Trophoblast cell (in vitro differentiated cells and primary cell): ENCODE measurements around the gene POU2F2.
A peak's percentile ranks its signal among the peaks of the same experiment; 100 is the strongest.

Source experiments
- DNase-seq, 2 donors: peaks; one replicate each; pipeline ENCODE4 v3.0.0-alpha.2; 2016
- H2AFZ ChIP-seq: 2 replicates; pipeline ENCODE4 v1.6.1; 2013; ENCODE audit warnings: low read length, moderate library complexity, mild to moderate bottlenecking; ENCODE audit not compliant: insufficient read depth, poor library complexity
- H2AK5ac ChIP-seq: 2 replicates; pipeline ENCODE4 v1.6.1; 2013; ENCODE audit warnings: mild to moderate bottlenecking, low read length
- H2BK120ac ChIP-seq: 2 replicates; pipeline ENCODE4 v1.6.1; 2013; ENCODE audit warnings: low read length, mild to moderate bottlenecking, moderate library complexity; ENCODE audit not compliant: insufficient read depth, poor library complexity
- H2BK12ac ChIP-seq: 2 replicates; pipeline ENCODE4 v1.6.1; 2013; ENCODE audit warnings: mild to moderate bottlenecking, low read length, moderate library complexity
- H2BK5ac ChIP-seq: 2 replicates; pipeline ENCODE4 v1.6.1; 2013; ENCODE audit warnings: low read length, low read depth, moderate library complexity, mild to moderate bottlenecking; ENCODE audit not compliant: poor library complexity
- H3K14ac ChIP-seq: 2 replicates; pipeline ENCODE4 v1.6.1; 2013; ENCODE audit warnings: mild to moderate bottlenecking, low read length
- H3K18ac ChIP-seq: 2 replicates; pipeline ENCODE4 v1.6.1; 2013; ENCODE audit warnings: mild to moderate bottlenecking, low read length
- H3K23ac ChIP-seq: 2 replicates; pipeline ENCODE4 v1.6.1; 2013; ENCODE audit warnings: low read length
- H3K27ac ChIP-seq: 2 replicates; pipeline ENCODE4 v1.5.1; 2013; ENCODE audit warnings: low read depth, mild to moderate bottlenecking, inconsistent platforms, low read length, moderate library complexity
- H3K27me3 ChIP-seq: 2 replicates; pipeline ENCODE4 v1.6.1; 2013; ENCODE audit warnings: inconsistent platforms, mild to moderate bottlenecking, low read length, moderate library complexity; ENCODE audit not compliant: insufficient read depth
- H3K36me3 ChIP-seq, 2 experiments: 1 replicate in 1 of 2; 2 replicates in 1 of 2; pipeline ENCODE4 v1.6.1; 2013; ENCODE audit warnings: low read length in 2 of 2, mild to moderate bottlenecking in 2 of 2, moderate library complexity in 1 of 2; ENCODE audit not compliant: insufficient read depth in 2 of 2, control insufficient read depth in 1 of 2
- H3K4ac ChIP-seq: 2 replicates; pipeline ENCODE4 v1.6.1; 2013; ENCODE audit warnings: low read depth, mild to moderate bottlenecking, low read length, moderate library complexity
- H3K4me1 ChIP-seq, 2 experiments: 1 replicate in 1 of 2; 2 replicates in 1 of 2; pipeline ENCODE4 v1.6.1; 2013; ENCODE audit warnings: low read length in 2 of 2, mild to moderate bottlenecking in 2 of 2, moderate library complexity in 1 of 2; ENCODE audit not compliant: insufficient read depth in 2 of 2, control insufficient read depth in 1 of 2
- H3K4me2 ChIP-seq: 2 replicates; pipeline ENCODE4 v1.6.1; 2013; ENCODE audit warnings: inconsistent platforms, mild to moderate bottlenecking, low read length, moderate library complexity
- H3K4me3 ChIP-seq: 2 replicates; pipeline ENCODE4 v1.5.1; 2013; ENCODE audit warnings: mild to moderate bottlenecking, low read depth, low read length, inconsistent platforms
- H3K79me1 ChIP-seq: one replicate; pipeline ENCODE4 v1.6.1; 2013; ENCODE audit warnings: low read length
- H3K79me2 ChIP-seq: 2 replicates; pipeline ENCODE4 v1.6.1; 2013; ENCODE audit warnings: low read length, mild to moderate bottlenecking; ENCODE audit not compliant: control insufficient read depth, insufficient read depth, poor library complexity
- H3K9ac ChIP-seq: 2 replicates; pipeline ENCODE4 v1.6.1; 2013; ENCODE audit warnings: mild to moderate bottlenecking, low read length
- H3K9me3 ChIP-seq: 2 replicates; pipeline ENCODE4 v1.6.1; 2013; ENCODE audit warnings: low read depth, mild to moderate bottlenecking, control low read depth, inconsistent platforms, low read length; ENCODE audit not compliant: insufficient read depth
- H4K12ac ChIP-seq: 2 replicates; pipeline ENCODE4 v1.6.1; 2013; ENCODE audit warnings: low read depth, mild to moderate bottlenecking, low read length, moderate library complexity
- H4K8ac ChIP-seq: 2 replicates; pipeline ENCODE4 v1.6.1; 2013; ENCODE audit warnings: low read depth, mild to moderate bottlenecking, low read length, moderate library complexity
- H4K91ac ChIP-seq: one replicate; pipeline ENCODE4 v1.6.1; 2013; ENCODE audit warnings: low read depth, mild to moderate bottlenecking, low read length, moderate library complexity
- WGBS: extraction: QIAGEN DNeasy Blood & Tissue Kit; methylation state at CpG from one replicate; pipeline ENCODE4 v1.1.7; 2013; ENCODE audit warnings: missing lambda C conversion rate; ENCODE audit not compliant: insufficient read length, insufficient coverage; ENCODE audit errors: extremely low coverage; 5-methylcytosine and 5-hydroxymethylcytosine counted together

POU2F2 gene

DNA sequence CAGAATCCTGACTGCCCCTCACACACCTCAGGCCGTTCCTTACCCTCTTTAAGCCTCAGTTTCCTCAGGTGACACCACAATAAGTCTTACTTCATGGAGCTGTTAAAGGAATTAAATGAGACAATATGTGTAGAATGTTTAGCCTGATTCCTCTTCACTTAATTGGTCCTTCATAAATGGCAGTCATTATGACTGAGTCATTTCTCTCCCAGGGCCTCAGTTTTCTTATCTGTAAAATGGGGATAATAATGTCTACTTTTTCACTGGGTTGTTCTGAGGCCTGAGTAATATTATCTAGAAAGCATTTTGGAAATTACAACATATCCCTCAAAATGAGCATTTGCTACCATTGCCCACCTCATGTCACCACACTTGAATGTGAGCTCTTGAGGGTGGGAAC, 21.6 kb downstream of the POU2F2 start:
- no peak overlapping the region for H2BK120ac ChIP-seq
- H3K4me2 ChIP-seq = no peak overlapping the region
- H3K36me3 ChIP-seq = no peaks in the 10 kb centered on the region
- no peak overlapping the region for H3K14ac ChIP-seq
- no peak overlapping the region for H2BK5ac ChIP-seq
- H4K8ac ChIP-seq = no peak overlapping the region
- H4K91ac ChIP-seq = no peak overlapping the region
- no peak overlapping the region for H3K27ac ChIP-seq
- H2AK5ac ChIP-seq = no peak overlapping the region
- no peak overlapping the region for H3K9ac ChIP-seq
- peaks cover 2% of the 10 kb centered on the region for H3K79me1 ChIP-seq
- no peak overlapping the region for H3K18ac ChIP-seq
- H3K4ac ChIP-seq = no peak overlapping the region
- no peak overlapping the region for H2AFZ ChIP-seq
- H3K27me3 ChIP-seq = no peaks in the 10 kb centered on the region
- no peak overlapping the region for H2BK12ac ChIP-seq
- no peaks in the 10 kb centered on the region for H3K79me2 ChIP-seq
- no CpG with 5 or more reads among the region's 1 CpG for WGBS
- no peak overlapping the region for H3K4me3 ChIP-seq
- H3K23ac ChIP-seq = no peak overlapping the region
- no peaks in the 10 kb centered on the region for H3K9me3 ChIP-seq
- no peak overlapping the region for H4K12ac ChIP-seq
- no peak for DNase-seq
- peaks cover 9 to 21% of the 10 kb centered on the region in 2 experiments for H3K4me1 ChIP-seq

DNA sequence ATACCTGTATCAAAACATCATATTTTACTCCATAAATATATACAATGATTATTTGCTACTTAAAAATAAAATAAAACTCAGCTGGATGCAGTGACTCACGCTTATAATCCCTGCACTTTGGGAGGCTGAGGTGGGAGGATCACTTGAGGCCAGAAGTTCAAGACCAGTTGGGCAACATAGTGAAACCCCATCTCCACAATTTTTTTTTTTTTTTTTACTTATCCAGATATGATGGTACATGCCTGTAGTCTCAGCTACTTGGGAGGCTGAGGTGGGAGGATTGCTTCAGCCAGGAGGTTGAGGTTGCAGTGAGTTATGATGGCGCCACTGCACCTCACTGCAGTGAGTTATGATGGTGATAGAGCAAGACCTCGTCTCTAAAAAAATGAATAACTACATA, 22.4 kb downstream of the POU2F2 start:
- Histone ChIP-seq H3K14ac (no peak overlapping the region), H4K12ac (no peak overlapping the region), H3K4ac (no peak overlapping the region), H2BK12ac (no peak overlapping the region), H2AFZ (no peak overlapping the region), H3K9me3 (no peaks in the 10 kb centered on the region), H2AK5ac (no peak overlapping the region), H3K27ac (no peak overlapping the region), H3K36me3 (no peaks in the 10 kb centered on the region), H3K4me3 (no peak overlapping the region), H3K79me2 (no peaks in the 10 kb centered on the region), H2BK120ac (no peak overlapping the region), H3K23ac (no peak overlapping the region), H4K91ac (no peak overlapping the region), H3K4me2 (no peak overlapping the region), H3K27me3 (no peaks in the 10 kb centered on the region), H3K9ac (no peak overlapping the region), H3K4me1 (peaks cover 9 to 18% of the 10 kb centered on the region in 2 experiments), H4K8ac (no peak overlapping the region), H3K79me1 (peaks cover 2% of the 10 kb centered on the region), H3K18ac (no peak overlapping the region), H2BK5ac (no peak overlapping the region)
- no peak for DNase-seq
- no CpG with 5 or more reads among the region's 3 CpGs for WGBS

DNA sequence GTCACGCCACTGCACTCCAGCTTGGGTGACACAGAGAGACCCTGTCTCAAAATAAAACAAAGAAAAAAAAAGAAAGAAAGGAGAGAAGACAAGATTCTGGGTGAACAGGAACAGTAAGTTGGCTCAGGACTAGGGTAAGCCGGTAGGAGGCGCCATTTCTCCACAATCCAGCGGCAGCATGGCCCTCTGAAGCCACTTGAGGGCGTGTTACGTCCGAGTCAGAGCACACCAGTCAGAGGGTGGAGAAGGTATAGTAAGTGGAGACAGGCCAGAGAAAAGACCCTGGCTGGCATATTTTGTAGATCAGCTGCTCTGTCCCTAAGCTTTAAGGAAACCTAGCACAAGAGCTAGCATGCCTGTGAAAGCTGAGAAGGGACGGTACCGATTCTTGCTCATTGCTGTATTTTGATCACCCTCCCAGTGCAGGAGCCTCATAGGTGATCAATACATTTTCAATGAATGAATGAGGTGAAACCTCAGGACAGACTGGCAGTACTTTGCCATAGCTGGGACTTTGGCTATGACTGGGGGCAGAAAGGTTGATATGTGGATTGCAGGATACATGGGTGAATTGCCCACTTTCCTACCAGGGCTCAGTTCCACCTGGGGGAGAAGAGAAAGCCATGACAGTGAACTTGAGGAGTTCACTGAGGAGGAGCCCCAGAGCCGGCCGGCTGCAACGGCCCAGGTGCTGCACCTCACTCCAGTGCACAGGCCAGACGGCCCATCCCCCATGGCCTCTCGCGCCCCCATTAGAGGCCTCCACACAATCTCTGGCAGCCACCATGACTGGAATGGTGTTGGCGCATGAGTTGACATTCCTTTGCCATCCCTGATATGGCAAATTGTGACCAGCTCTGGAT, 23.5 kb downstream of the POU2F2 start:
- H2BK5ac ChIP-seq = no peak overlapping the region
- H2BK12ac ChIP-seq = no peak overlapping the region
- DNase-seq = peak; percentile 72 to 88
- H3K27ac ChIP-seq = no peak overlapping the region
- no peaks in the 10 kb centered on the region for H3K9me3 ChIP-seq
- H3K14ac ChIP-seq = no peak overlapping the region
- no peak overlapping the region for H3K23ac ChIP-seq
- H2BK120ac ChIP-seq = no peak overlapping the region
- H4K12ac ChIP-seq = no peak overlapping the region
- H3K79me2 ChIP-seq = no peaks in the 10 kb centered on the region
- no peak overlapping the region for H3K9ac ChIP-seq
- H3K4me3 ChIP-seq = no peak overlapping the region
- H3K79me1 ChIP-seq = peaks cover 2% of the 10 kb centered on the region
- H3K4me2 ChIP-seq = no peak overlapping the region
- no peaks in the 10 kb centered on the region for H3K36me3 ChIP-seq
- no peak overlapping the region for H3K4ac ChIP-seq
- no peak overlapping the region for H2AK5ac ChIP-seq
- no peak overlapping the region for H4K91ac ChIP-seq
- WGBS = no CpG with 5 or more reads among the region's 16 CpGs
- H3K4me1 ChIP-seq = peaks cover 2 to 9% of the 10 kb centered on the region in 2 experiments
- no peak overlapping the region for H2AFZ ChIP-seq
- H3K27me3 ChIP-seq = no peaks in the 10 kb centered on the region
- H4K8ac ChIP-seq = no peak overlapping the region
- H3K18ac ChIP-seq = no peak overlapping the region

DNA sequence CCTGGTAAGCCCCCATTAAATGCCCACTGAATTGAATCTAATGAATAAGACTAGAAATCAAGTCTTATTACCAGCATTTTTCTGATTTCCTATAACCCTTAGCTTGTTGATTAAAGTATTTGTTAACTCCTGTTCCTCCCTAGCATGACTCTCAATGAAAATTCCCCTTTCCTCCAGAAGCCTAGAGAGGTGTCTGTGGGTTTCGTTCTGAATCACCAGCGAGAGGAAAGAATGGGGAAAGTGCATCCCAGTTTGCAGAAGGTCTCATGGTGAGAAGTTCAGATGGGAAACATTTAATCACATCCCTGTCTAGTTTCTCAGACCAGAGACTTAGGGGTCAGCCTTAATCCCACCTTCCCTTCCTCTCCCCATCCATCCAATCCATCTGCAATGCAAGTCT, 26.9 kb downstream of the POU2F2 start:
- Histone ChIP-seq H3K4me2 (no peak overlapping the region), H2BK120ac (no peak overlapping the region), H2AFZ (no peak overlapping the region), H4K12ac (no peak overlapping the region), H3K36me3 (no peaks in the 10 kb centered on the region), H4K8ac (no peak overlapping the region), H3K27ac (no peak overlapping the region), H3K79me1 (no peaks in the 10 kb centered on the region), H2BK12ac (no peak overlapping the region), H4K91ac (no peak overlapping the region), H3K4ac (no peak overlapping the region), H3K4me3 (no peak overlapping the region), H3K23ac (no peak overlapping the region), H3K9ac (no peak overlapping the region), H2BK5ac (no peak overlapping the region), H3K9me3 (no peaks in the 10 kb centered on the region), H3K4me1 (no peaks in the 10 kb centered on the region), H3K18ac (no peak overlapping the region), H3K14ac (no peak overlapping the region), H3K27me3 (no peaks in the 10 kb centered on the region), H2AK5ac (no peak overlapping the region), H3K79me2 (no peaks in the 10 kb centered on the region)
- no peak for DNase-seq
- WGBS = no CpG with 5 or more reads among the region's 2 CpGs
